ENCODE results near the gene MTNR1B. TPM values are rescaled to one million over a fixed set of nuclear protein-coding genes. Genes with fewer than 3 reads are reported as not detected.

The MTNR1B gene
- total RNA-seq, 2 donors from 2014 or later = 0.62 TPM; not detected in 1

DNA sequence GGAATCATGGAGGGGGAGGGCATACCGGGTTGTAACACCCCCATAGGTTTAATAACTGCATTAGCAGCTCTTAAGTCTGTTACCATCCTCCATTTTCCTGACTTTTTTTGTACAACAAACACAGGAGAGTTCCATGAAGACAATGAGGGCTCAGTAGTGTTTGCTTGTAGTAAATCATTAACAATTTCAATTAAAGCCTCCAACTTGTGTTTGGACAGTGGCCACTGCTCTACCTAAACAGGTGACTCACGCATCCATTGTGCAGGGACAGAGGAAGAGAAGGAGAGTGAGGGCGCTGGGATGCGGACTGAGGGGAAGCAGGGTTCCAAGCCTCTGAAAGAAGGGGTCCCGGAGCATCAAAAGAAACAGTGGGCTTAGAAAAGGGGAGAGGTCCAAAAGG, 21.3 kb upstream of the MTNR1B start:
- no peaks in the 10 kb centered on the region for H3K9me3 ChIP-seq
- H3K27me3 ChIP-seq (replicated peaks; ENCODE audit: insufficient read depth) = no peaks in the 10 kb centered on the region
- H3K4me1 ChIP-seq (replicated peaks) = no peaks in the 10 kb centered on the region
- H3K27ac ChIP-seq = no peak overlapping the region
- intact Hi-C loops (cut with DNase I) = loop anchor here (10.0 kb wide), 1 partner anchor 287 kb away; no protein-coding TSS in a partner anchor
- TF ChIP-seq, protein P1, sequence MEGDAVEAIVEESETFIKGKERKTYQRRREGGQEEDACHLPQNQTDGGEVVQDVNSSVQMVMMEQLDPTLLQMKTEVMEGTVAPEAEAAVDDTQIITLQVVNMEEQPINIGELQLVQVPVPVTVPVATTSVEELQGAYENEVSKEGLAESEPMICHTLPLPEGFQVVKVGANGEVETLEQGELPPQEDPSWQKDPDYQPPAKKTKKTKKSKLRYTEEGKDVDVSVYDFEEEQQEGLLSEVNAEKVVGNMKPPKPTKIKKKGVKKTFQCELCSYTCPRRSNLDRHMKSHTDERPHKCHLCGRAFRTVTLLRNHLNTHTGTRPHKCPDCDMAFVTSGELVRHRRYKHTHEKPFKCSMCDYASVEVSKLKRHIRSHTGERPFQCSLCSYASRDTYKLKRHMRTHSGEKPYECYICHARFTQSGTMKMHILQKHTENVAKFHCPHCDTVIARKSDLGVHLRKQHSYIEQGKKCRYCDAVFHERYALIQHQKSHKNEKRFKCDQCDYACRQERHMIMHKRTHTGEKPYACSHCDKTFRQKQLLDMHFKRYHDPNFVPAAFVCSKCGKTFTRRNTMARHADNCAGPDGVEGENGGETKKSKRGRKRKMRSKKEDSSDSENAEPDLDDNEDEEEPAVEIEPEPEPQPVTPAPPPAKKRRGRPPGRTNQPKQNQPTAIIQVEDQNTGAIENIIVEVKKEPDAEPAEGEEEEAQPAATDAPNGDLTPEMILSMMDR (IDR thresholded peaks at IDR 0.05) = no peak
- no peak for TF ChIP-seq POLR2A (IDR thresholded peaks at IDR 0.05)
- TF ChIP-seq POLR2AphosphoS5 (IDR thresholded peaks at IDR 0.05) = no peak
- WGBS = 36% methylated on average over 5 of the region's 5 CpGs
- no peak overlapping the region for H3K4me3 ChIP-seq
- H3K36me3 ChIP-seq = no peaks in the 10 kb centered on the region
- DNase-seq (ENCODE audit: low spot score) = no peak

DNA sequence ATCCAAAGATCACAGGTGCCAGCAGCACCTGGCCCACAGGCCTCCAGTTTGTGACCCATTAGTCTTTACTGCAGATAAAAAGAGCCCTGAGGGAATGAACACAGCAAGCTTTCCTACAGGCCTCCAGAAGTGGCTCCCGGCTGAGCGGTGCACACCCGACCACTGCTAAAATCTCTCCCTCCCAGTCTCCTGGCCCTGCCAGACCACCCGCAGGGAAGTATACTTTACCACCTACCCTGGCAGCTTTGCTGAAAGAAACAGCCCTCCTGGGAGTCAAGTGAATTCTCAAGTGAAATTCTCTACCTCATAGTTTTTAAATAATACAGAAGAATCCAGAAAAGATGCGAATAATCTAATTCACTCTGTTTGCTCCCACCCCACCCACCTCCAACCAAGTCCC, 15.4 kb upstream of the MTNR1B start:
- DNase-seq (ENCODE audit: low spot score) = no peak
- no peaks in the 10 kb centered on the region for H3K9me3 ChIP-seq
- H3K27me3 ChIP-seq (replicated peaks; ENCODE audit: insufficient read depth) = no peaks in the 10 kb centered on the region
- no peaks in the 10 kb centered on the region for H3K36me3 ChIP-seq
- no peak overlapping the region for H3K4me3 ChIP-seq
- H3K27ac ChIP-seq = no peak overlapping the region
- H3K4me1 ChIP-seq (replicated peaks) = no peaks in the 10 kb centered on the region
- WGBS = 75% methylated on average over 5 of the region's 5 CpGs
- intact Hi-C loops (cut with DNase I) = no loop called here
- TF ChIP-seq POLR2AphosphoS5 (IDR thresholded peaks at IDR 0.05) = no peak
- no peak for TF ChIP-seq POLR2A (IDR thresholded peaks at IDR 0.05)
- TF ChIP-seq, protein P1 (IDR thresholded peaks at IDR 0.05) = no peak

GRCh38 chr11:92955860-92956259, 13.6 kb upstream of the MTNR1B start:
- DNase-seq (ENCODE audit: low spot score) = no peak
- H3K27me3 ChIP-seq (replicated peaks; ENCODE audit: insufficient read depth) = no peaks in the 10 kb centered on the region
- H3K4me3 ChIP-seq = no peak overlapping the region
- TF ChIP-seq POLR2A (IDR thresholded peaks at IDR 0.05) = no peak
- no peak for TF ChIP-seq POLR2AphosphoS5 (IDR thresholded peaks at IDR 0.05)
- TF ChIP-seq, protein P1 (IDR thresholded peaks at IDR 0.05) = no peak
- intact Hi-C loops (cut with DNase I) = no loop called here
- no peaks in the 10 kb centered on the region for H3K36me3 ChIP-seq
- no peak overlapping the region for H3K27ac ChIP-seq
- H3K9me3 ChIP-seq = no peaks in the 10 kb centered on the region
- no peaks in the 10 kb centered on the region for H3K4me1 ChIP-seq (replicated peaks)

DNA sequence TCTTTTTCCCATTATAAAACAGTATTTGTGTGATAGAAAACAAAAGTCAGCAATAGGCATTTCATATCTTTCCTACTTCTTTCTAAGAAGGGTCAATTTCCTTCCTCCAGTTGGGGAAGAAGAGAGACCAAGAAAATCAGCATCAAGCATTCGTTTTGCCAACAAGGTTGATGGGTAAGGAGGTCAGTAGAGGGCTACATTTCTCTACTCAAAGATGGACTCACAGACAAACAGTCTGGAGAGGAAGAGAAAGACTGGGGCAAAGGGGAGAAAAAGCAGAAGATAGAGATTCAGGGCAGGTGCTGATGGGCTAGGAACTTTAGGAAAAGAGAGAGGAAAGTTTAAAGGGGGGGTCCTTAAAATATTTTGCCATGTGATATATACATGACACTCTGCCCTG, 8.6 kb upstream of the MTNR1B start:
- WGBS = 59% methylated on average over 1 of the region's 1 CpG
- Histone ChIP-seq H3K4me1 (replicated peaks) (no peaks in the 10 kb centered on the region), H3K27me3 (replicated peaks; ENCODE audit: insufficient read depth) (no peaks in the 10 kb centered on the region), H3K27ac (no peak overlapping the region), H3K36me3 (no peaks in the 10 kb centered on the region), H3K4me3 (no peak overlapping the region), H3K9me3 (no peaks in the 10 kb centered on the region)
- TF ChIP-seq POLR2AphosphoS5 (IDR thresholded peaks at IDR 0.05) = no peak
- no peak for TF ChIP-seq POLR2A (IDR thresholded peaks at IDR 0.05)
- TF ChIP-seq, protein P1 (IDR thresholded peaks at IDR 0.05) = no peak
- DNase-seq (ENCODE audit: low spot score) = no peak
- intact Hi-C loops (cut with DNase I) = no loop called here

- H3K36me3 ChIP-seq = no peaks in the 10 kb centered on the region
- H3K9me3 ChIP-seq = no peaks in the 10 kb centered on the region
- TF ChIP-seq POLR2A (IDR thresholded peaks at IDR 0.05) = no peak
- WGBS = 50% methylated on average over 1 of the region's 1 CpG
- no peaks in the 10 kb centered on the region for H3K4me1 ChIP-seq (replicated peaks)
- H3K27ac ChIP-seq = no peak overlapping the region
- H3K27me3 ChIP-seq (replicated peaks; ENCODE audit: insufficient read depth) = no peaks in the 10 kb centered on the region
- H3K4me3 ChIP-seq = no peak overlapping the region
- DNase-seq (ENCODE audit: low spot score) = no peak
- intact Hi-C loops (cut with DNase I) = no loop called here
Observed at GRCh38 chr11:92962446-92962845, 7.0 kb upstream of the MTNR1B start.
